HG02642 (cell line): Measurements from ENCODE around the gene ARFRP1.
"Not testable (repeated sequence)": the region's sequence is repeated elsewhere in the genome, so short reads cannot be mapped to it uniquely, and the experiment has no call there.

ENCODE experiments used
- ATAC-seq: cut with Tn5 transposase; IDR thresholded peaks from one replicate; pipeline ENCODE4 v1.9.1; 2021; ENCODE audit warnings: mild to moderate bottlenecking; ENCODE audit not compliant: unreplicated experiment, poor library complexity

ARFRP1 gene

DNA sequence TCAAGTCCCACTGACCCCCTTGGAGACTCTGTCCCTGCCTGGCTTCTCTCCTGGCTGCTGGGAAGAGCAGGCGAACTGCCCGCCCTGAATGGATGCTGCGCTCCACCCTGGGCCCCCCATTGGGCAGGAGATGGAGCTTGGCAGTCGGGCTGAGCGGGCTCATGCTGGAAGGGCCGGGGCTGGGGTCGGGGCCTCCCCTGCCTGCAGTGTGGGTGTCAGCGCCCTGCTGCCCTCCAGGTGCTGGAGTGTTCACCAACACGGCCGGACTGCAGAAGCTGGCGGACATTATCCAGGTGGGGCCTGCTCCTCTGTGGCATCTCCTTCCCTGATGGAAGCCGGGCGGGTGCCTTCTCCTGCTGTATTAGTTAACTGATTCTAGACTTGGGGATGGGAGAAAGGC is 27.3 kb downstream of the ARFRP1 start:
- no peak for ATAC-seq

DNA sequence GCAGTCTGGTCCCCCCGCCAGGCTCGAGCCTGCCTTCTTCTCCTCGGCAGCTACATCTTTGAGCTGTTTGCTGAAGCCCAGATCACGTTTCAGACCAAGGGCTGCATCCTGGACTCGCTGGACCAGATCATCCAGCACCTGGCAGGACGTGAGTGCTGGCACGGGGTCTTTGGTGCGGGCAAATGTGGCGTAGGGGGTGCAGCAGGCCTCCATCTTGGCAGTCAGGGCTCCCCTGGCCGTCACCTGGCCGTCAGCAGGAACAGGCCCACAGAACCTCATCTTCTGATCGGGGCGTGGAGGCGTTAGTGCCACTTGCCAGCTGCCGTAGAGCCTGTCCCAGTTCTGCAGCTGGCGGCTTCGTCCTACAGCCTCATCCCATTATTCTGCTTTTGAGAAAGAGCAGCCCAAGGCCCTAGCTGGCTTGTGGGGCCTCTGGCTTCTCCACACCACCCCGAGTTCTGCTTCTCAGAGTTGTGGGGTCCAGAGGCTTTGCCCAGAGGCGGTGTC is 27.9 kb downstream of the ARFRP1 start:
- ATAC-seq = no peak

DNA sequence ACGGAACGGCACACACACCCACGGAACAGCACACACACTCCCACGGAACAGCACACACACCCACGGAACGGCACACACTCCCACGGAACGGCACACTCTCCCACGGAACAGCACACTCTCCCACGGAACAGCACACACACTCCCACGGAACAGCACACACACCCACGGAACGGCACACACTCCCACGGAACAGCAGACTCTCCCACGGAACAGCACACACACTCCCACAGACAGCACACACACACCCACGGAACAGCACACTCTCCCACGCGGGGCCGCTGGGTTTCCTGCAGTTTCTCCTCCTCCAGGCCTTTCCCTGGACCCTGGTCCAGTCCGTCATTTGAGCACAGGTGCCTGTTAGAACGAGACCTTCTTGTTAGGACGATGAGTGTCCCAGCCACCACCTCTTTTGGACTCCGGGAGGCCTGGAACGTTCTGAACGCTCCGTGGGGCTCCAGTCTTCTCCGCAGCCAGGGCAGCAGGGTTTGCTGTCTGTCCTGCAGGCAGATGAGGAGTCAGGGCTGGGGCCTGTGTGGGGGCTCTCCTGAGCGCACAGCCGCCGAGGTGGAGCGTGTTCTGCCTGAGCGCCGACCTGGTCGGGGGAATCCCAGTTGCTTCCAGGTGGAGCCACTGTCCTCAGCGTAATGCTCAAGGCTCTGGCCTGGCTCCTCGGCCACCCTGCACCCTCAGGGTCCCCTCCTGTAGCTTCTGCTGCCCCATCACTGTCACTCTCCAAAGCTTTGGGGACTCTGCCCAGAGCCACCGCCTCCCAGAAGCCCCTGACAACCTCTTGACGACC is 28.9 kb downstream of the ARFRP1 start:
- ATAC-seq = no peak

DNA sequence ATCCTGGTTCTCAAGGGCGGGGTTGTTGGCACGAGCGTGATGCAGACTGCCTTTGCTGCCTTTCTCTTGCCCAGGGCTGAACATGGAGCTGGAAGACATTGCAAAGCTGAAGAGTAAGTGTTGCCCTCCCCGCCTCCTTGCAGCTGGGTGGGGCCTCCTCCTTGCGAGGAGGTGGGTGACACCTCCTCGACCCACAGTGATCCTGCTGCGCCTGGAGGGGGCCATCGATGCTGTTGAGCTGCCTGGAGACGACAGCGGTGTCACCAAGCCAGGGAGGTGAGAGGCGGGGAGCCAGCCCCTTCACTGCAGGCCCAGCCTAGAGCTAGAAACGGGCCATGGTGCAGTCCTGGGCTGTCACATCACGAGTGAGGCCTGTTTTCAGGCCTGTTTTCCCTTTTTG is 29.7 kb downstream of the ARFRP1 start:
- no peak for ATAC-seq

DNA sequence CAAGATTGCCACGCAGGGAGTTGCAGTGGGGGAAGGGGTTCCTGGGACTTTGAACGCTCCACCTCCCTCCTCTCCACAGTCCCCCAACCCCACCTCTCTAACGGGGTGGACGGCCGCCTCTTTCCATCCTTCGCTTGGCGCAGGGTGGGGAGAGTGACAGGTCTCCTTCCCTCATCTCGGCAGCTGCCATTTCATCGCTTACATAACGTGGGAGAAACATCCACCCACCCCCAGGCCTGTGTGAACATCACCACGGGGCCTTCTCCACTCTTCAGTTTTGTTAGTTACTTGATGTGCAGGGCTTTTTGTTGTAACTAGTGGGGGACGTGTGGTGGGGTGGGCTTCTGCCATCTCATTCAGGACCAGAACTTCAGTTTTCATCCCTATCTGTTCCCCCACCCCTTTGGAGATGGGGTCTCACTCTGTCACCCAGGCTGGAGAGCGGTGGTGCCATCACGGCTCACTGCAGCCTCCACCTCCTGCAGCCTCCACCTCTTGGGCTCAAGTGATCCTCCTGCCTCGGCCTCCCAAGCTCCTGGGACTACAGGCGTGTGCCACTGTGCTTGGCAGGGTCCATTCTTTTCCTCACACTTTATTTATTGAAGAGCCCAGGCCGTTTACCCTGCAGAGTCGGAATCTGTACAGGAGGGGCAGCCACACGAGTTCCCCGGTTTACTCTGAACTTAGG is 32.0 kb downstream of the ARFRP1 start:
- no peak for ATAC-seq

DNA sequence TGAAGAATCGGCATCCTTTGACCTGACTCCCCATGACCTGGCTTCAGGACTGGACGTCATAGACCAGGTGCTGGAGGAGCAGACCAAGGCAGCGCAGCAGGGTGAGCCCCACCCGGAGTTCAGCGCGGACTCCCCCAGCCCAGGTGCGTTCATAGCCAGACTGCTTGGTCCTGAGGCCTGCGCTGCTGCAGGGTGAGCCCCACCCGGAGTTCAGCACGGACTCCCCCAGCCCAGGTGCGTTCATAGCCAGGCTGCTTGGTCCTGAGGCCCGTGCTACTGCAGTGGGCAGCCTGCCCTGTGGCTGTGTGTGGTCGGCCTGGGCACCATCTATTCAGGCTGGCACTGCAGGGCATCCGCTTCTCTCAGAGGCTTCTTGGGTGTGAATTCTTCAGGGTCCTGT is 33.8 kb downstream of the ARFRP1 start:
- no peak for ATAC-seq

DNA sequence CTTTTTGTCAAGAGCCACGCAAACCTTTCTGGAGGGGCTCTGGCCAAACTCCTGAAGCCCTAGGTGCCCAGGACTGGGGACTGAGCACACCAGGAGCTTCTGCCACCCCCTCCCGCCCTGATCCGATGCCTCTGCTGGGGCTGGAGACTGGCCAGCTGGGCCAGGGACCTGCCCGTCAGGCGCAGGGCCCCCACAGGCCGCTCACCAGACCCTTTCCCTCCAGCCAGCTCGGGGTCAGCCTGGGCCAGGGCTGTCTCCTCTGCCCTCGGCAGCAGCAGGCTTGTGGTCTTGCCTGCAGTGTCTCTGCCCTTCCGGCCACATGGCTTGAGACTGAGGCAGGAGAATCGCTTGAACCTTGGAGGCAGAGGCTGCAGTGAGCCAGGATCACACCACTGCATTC is 35.1 kb downstream of the ARFRP1 start:
- ATAC-seq = no peak

DNA sequence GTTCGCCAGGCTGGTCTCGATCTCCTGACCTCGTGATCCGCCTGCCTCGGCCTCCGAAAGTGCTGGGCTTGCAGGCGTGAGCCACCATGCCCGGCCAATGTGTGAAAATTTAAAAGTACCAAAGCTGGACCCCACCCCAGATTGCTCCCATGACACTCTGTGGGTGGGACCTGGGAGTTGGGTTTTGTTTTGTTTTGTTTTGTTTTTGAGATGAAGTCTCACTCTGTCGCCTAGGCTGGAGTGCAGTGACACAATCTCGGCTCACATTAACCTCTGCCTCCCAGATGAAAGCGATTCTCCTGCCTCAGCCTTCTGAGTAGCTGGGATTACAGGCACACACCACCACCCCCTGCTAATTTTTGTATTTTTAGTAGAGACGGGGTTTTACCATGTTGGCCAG is 36.1 kb downstream of the ARFRP1 start:
- ATAC-seq = not testable (repeated sequence)

DNA sequence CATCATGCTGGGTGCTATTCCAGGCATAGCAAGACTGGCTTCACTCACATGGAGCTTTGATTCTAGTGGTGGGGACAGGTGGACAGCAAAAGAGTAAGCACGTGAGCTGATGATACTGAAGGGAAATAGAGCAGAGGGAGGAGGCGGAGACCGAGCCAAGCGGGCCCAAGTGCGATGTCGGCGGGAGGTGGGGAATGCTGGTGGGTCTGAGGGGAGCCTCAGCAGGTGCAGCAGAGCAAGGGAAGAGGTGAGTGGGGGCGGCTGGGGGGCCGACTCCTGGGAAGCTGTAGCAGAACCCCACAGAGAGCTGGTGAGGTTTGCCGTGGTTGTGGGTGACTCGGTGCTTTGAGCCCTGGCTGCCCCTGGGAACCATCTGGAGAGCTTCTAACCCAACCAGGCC is 39.4 kb downstream of the ARFRP1 start:
- ATAC-seq = no peak

DNA sequence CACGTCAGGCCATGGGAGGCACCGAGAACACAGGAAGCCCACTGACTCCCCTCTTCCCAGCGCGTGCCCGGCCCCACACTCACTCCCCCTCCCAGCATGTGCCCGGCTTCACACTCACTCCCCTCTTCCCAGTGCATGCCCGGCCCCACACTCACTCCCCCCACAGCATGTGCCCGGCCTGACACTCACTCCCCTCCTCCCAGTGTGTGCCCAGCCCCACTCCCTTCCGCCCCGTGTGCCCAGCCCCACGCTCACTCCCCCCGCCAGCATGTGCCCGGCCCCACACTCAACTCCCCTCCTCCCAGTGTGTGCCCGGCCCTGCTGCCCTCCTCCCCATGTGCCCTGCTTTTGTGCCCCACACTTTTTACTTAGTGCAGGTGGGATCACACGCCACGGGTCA is 39.9 kb downstream of the ARFRP1 start:
- ATAC-seq = no peak

DNA sequence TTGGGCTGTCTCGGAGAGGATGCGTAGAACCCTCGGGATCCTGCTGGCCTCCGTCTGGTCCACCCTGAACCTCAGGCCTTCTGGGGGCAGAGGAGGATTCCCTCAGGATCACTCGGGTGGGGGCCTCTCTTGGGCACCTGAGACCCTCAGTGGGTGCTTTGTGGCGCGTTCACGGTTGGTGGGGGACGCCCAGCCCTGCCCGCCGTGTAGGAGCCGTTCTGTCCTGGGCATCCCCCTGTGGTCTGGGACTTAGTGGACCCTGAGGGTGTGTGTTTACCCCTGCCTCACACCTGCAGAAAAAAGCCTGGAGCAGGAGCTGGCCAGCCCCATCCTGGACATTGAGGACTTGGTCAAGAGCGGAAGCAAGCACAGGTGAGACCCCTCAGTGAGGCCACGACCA is 42.1 kb downstream of the ARFRP1 start:
- ATAC-seq = no peak

DNA sequence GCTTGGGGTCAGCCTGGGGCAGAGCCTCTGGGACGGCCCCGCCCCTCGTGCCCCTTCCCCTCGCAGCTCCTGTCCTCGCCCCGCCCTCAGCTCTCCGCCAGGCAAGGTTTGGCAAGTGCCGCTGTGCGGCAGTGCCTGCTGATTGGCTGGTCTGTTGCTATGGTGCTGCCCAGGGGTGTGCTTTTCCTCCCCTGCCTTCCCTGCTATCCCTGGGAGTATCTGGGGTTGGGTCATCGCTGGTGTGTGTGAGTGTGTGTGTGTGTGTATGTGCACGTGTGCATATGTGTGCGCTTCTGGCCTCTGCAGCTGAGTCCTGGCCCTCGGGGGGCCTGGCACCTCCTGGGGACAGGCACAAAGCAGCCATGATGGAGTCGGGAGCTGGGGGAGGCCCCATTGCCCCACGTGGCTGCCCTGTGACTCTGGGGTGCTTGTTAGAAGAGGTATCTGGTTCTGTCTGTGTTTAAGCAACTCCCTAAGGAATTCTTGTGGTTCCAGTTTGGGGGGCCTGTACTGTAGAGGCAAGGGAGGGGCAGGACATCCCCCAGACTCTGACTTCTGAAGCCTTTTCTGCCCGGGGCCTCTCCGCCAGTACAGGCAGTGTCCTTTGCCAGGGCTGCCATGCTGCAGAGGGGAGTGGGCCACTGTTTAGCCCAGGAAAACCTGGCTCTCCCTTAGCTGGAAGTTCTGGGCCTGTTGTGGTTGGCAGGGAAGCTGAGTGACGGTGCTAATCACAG is 42.7 kb downstream of the ARFRP1 start:
- no peak for ATAC-seq

DNA sequence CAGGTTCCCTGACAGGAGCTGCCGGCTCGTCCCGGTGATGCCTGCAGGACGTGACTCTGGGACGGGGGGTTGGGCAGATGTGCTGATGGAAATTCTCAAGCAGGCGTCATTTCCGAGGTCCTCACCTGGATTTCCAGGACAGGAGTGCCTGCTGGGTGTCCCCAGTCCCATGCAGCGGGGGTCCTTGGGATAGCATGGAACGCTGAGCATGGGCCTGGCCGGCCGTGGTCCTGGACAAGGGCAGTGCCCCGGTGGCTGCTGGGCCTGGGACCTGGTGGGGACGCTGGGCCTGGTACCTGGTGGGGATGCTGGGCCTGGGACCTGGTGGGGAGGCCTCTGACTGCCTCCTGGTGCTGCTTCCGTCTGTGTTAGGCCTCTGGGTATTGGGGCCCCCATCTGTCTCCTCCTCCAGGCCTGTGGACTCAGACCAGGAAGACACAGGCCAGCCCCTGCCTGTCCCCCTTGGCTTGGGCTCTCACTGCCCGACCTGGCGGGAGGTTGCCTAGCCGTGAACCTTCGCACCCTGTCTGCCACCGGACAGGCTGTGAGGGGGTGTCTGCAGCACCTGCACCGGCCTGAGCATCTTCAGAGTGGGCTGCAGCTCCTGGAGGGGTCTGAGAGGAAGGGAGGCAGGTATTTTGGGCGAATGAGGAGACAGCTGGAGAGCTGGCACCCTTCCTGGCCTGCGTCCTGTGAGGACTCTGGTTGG is 43.5 kb downstream of the ARFRP1 start:
- no peak for ATAC-seq

DNA sequence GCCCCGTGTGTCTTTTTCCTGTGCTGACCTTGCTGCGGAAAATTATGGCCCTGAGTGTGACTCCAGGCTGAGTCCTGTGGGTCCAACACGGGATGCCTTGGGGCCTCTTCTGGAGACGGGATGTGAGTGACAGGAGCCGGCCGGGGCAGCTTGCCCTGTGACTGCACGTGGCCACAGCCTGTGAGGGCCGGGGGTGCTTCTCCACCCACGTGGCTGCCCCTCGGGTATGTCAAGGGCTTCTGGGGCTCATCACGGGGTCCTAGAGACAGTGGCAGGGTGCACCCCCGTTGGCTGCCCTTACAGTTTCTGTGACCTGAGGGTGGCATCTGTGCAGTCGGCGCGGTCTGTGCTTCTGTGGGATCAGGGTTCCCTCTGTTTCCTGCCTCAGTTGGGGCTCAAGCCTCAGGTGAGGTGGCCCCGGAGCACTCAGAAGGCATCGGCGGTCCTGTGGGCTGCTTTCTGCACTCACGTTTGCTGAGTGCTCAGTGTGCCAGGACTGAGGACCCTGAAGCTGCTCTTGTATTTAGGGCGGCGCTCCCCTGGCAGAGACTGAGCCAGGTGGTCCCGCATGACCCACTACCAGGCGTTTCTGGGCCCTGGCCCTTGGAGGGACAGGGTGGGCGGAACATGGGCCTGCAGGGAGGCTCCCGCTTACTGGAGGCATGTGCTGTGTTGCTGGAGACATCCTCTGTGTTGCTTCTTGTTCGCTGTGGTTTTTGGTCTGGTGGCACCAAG is 44.3 kb downstream of the ARFRP1 start:
- no peak for ATAC-seq

DNA sequence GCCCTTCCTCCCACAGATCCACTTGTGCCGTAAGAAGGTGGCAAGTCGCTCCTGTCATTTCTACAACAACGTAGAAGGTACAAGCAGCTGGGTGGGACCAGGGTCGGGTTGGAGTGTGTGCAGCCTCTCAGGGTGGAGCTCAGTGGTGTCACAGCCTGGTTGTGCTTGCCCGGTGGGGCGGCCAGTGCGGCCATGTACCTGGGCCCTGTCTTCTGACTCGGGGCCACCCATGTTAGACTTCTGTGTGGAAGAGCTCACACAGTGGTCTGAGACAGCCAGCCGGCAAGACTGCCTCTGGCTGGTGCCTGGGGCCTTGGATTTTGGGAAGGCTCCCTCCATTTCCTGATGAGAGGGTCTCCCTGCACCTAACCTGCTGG is 45.0 kb downstream of the ARFRP1 start:
- no peak for ATAC-seq

DNA sequence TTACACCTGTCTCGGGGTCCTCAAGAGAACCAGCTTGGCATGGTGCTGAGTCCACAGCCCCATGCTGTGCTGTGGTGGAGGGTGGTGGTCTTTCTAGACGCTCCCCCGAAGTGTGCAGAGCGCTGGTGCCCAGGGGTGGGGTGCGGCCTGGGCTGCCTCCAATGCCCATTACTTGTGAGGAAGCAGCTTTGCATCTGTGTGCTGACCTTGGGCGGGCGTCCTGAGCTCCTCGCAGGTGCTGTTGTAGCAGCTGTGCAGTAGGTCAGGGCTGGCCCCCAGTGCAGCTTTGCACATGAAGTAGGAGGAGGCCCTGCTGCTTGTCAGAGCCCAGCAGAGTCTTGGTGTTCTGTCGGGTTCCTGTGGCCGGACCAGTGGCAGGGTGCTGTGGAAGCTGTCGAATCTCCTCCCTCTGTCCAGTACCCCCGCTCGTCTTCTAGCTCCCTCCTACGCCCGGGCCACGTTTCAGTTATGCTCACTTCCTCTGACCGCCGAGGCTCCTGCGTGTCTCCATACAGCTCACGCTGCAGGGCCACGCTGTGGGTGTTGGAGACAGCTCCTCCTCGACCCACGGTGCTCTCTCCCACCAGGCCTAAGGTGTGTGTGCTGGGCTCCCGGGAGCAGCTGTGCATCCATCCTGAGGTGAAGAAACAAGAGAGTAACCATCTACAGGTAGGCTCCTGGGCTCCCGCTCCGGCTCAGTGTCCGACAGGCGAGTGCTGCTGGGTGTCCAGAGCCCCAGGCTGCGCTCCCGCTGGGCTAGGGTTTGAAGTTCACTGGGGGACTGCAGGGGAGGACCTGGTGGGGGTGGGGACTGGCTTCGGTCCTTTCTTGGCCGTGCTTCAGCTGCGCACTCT is 45.6 kb downstream of the ARFRP1 start:
- no peak for ATAC-seq

DNA sequence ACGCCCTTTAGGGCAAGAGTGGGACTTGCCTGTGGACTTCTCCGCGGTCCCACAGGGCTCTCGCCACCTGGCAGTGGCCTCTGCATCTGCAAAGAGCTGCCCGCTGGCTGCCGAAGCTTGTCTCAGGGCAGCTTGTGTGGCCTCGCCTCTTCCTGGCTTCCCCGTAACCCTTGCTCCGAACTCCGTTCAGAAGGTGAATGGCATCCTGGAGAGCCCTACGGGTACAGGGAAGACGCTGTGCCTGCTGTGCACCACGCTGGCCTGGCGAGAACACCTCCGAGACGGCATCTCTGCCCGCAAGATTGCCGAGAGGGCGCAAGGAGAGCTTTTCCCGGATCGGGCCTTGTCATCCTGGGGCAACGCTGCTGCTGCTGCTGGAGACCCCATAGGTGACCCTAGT is 46.7 kb downstream of the ARFRP1 start:
- ATAC-seq = no peak

DNA sequence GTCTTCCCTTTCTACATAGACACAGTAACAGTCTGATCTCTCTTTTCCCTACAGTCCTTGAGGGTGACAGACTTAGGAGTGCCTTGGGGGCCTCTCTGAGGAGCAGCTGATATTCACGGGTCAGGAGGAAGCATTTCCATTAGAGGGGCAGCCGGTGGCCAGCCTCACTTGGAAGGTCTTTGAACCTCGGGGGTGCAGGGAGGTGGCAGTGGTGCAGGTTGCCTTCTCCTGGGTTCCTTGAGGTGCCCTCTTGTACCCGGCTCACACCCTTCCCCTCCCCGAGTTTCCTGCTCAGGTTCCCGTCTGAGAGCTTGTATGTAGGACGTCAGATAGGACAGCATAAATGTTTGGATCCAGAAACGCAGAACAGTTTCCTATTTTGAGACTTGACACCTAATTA is 47.2 kb downstream of the ARFRP1 start:
- no peak for ATAC-seq

DNA sequence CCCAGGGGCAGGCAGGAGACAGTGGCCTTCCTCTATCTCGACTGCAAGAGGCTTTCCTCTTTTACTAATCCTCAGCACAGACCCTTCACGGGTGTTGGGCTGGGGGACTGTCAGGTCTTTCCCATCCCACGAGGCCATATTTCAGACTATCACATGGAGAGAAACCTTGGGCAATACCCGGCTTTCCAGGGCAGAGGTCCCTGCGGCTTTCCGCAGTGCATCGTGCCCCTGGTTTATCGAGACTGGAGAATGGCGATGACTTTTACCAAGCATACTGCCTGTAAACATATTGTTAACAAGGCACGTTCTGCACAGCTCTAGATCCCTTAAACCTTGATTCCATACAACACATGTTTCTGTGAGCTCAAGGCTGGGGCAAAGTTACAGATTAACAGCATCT is 47.6 kb downstream of the ARFRP1 start:
- not testable (repeated sequence) for ATAC-seq
